GM21526 (cell line): Measurements from ENCODE around the gene TBX10.
"Not testable (repeated sequence)": the region's sequence is repeated elsewhere in the genome, so short reads cannot be mapped to it uniquely, and the experiment has no call there.

Experiments used
- ATAC-seq: cut with Tn5 transposase; IDR thresholded peaks from one replicate; pipeline ENCODE4 v1.9.1; 2021; ENCODE audit warnings: moderate library complexity; ENCODE audit not compliant: unreplicated experiment, low FRiP score

The TBX10 gene

GRCh38 chr11:67646535-67647336, 7.2 kb upstream of the TBX10 start:
- no peak for ATAC-seq

- ATAC-seq: no peak
Observed at GRCh38 chr11:67645521-67646461, 6.2 kb upstream of the TBX10 start.

GRCh38 chr11:67644472-67645418, 5.2 kb upstream of the TBX10 start:
- ATAC-seq: no peak

GRCh38 chr11:67644042-67644441, 4.5 kb upstream of the TBX10 start:
- ATAC-seq: no peak

- no peak for ATAC-seq
Observed at GRCh38 chr11:67642173-67643120, 2.9 kb upstream of the TBX10 start.

GRCh38 chr11:67641338-67642172, 2.0 kb upstream of the TBX10 start:
- ATAC-seq: no peak

- no peak for ATAC-seq
Observed at GRCh38 chr11:67640758-67641337, 1.3 kb upstream of the TBX10 start.

GRCh38 chr11:67640021-67640757, 626 bp upstream of the TBX10 start:
- no peak for ATAC-seq

- no peak for ATAC-seq
Observed at GRCh38 chr11:67638535-67639437, 777 bp downstream of the TBX10 start.

- ATAC-seq: not testable (repeated sequence)
Observed at GRCh38 chr11:67637441-67637840, 2.1 kb downstream of the TBX10 start.

GRCh38 chr11:67636962-67637361, 2.6 kb downstream of the TBX10 start:
- no peak for ATAC-seq

GRCh38 chr11:67635231-67635521, 4.4 kb downstream of the TBX10 start:
- ATAC-seq: no peak

GRCh38 chr11:67634366-67635230, 5.0 kb downstream of the TBX10 start:
- no peak for ATAC-seq

- no peak for ATAC-seq
Observed at GRCh38 chr11:67633758-67634365, 5.7 kb downstream of the TBX10 start.
